Stimulated activated effector memory CD8-positive, alpha-beta T cell treated with anti-CD3 and anti-CD28 coated beads, Interleukin-12 subunit alpha, Interleukin-12 subunit beta, amount 100 ng/mL, for 72 hours (primary cell): ENCODE data around the gene XYLT2.
A peak's percentile ranks its signal among the peaks of the same experiment; 100 is the strongest.
"Not testable (repeated sequence)": the region's sequence is repeated elsewhere in the genome, so short reads cannot be mapped to it uniquely, and the experiment has no call there.

Source experiments
- ATAC-seq: fragments of 150-1000 bp; cut with Tn5 transposase; 2 replicates; pipeline ENCODE4 v1.10.0; 2021
- DNase-seq, 2 donors: peaks; one replicate each; pipeline ENCODE4 v3.0.0; 2021 to 2022; ENCODE audit warnings: low spot score in 2 of 2
- H3K27ac Mint-ChIP-seq: one replicate; pipeline ENCODE4 v1.8.0; 2022; ENCODE audit warnings: mild to moderate bottlenecking, mixed read lengths
- H3K36me3 Mint-ChIP-seq: one replicate; pipeline ENCODE4 v1.8.0; 2022; ENCODE audit warnings: mild to moderate bottlenecking, mixed read lengths
- H3K4me1 Mint-ChIP-seq: one replicate; pipeline ENCODE4 v1.8.0; 2022; ENCODE audit warnings: mixed read lengths
- H3K4me3 Mint-ChIP-seq: one replicate; pipeline ENCODE4 v1.8.0; 2022; ENCODE audit warnings: mild to moderate bottlenecking, mixed read lengths
- H3K9me3 Mint-ChIP-seq: one replicate; pipeline ENCODE4 v1.8.0; 2022; ENCODE audit warnings: mixed read lengths

Gene XYLT2

DNA sequence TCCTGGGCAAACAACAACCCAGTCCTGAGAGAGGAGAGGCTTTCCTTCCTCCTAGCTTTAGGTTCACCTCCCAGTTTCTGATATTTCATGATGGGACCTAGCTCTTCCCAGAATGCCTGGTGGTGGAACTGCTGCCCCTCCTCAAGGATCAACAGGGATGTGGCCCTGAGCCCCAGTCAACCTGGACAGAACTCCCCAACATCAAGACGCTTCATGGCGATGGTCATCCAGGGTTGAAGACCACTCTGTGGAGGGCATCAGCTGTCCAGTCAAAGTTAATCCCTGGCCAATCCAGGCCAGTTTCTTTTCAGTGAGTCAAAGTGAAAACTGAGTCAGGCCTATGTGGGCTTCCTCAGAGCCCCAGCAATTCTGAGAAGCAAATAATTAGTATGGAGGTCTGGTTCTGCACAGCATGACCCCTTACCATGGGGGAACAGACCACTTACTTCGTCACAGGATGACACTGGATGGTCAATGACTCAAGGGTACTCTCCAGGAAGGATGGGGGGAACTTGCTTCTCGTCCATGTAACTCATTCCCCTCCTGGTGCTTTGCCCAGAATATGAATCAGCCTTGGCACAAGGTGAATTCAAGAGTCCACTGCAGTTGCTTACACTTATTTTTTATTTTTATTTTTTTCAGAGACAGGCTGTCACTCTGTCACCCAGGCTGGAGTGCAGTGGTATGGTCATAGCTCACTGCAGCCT is 14.7 kb upstream of the XYLT2 start:
- DNase-seq = peak in 1 of 2 donors; percentile 75
- peaks cover 6% of the 10 kb centered on the region for H3K36me3 Mint-ChIP-seq
- peaks cover 22% of the 10 kb centered on the region for H3K4me1 Mint-ChIP-seq
- peak overlapping the region; percentile 51 for H3K27ac Mint-ChIP-seq
- no peaks in the 10 kb centered on the region for H3K9me3 Mint-ChIP-seq
- no peak overlapping the region for H3K4me3 Mint-ChIP-seq
- ATAC-seq = peak; percentile 92

DNA sequence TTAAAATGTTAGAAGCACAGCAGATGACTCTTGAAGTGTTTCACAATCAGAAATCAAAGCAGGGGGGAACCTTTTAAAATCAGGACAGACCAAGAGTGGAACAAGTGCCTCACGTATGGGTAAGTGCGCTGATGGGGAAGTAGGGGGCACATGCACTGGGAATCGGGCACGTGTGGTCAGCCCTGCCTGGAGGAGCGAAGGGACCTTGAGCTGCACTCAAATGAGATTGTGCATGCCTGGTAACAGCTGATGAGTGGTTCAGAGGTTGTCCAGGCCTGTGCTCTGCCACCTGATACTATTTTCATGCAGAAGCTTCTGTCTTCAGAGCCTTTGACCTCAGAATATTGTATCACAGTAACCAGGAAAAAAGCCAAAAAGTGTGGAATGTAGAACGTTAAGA is 13.7 kb upstream of the XYLT2 start:
- no peak for DNase-seq
- no peaks in the 10 kb centered on the region for H3K9me3 Mint-ChIP-seq
- no peak for ATAC-seq
- H3K27ac Mint-ChIP-seq = peak overlapping the region; percentile 51
- H3K4me1 Mint-ChIP-seq = peaks cover 14% of the 10 kb centered on the region
- H3K36me3 Mint-ChIP-seq = no peaks in the 10 kb centered on the region
- H3K4me3 Mint-ChIP-seq = no peak overlapping the region

DNA sequence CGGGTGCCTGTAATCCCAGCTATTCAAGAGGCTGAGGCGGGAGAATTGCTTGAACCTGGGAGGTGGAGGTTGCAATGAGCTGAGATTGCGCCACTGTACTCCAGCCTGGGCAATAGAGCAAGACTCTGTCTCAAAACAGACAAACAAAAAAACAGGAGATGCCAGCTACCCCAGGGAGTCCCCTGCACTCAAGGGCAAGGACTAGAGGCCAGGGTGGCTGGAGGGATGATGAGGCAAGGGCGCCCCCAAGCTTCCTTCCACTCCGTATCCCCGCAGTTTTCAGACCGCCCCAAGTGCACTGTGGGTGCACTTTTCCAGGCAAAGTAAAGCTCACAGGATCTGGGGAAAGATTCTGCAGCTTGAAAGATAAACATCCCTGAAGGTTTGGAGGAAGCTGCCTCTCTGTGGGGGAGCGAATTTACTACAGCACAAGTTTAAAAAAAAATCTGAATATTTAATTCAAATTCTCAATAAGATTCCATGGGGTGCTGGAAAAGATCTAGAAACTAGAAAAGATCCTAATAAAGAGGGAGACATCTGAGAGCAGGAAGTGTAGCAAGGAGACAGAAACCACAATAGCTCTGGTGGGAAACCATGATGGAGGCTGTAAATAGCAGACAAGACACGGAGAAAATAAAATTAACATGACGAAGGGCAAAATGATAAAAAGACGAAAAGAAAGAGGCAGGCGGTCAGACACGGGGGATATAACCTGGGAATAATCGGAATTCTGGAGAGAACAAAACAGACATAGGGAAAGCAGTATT is 12.5 kb upstream of the XYLT2 start:
- H3K9me3 Mint-ChIP-seq, H3K27ac Mint-ChIP-seq, ATAC-seq, H3K36me3 Mint-ChIP-seq, DNase-seq: not testable (repeated sequence)
- Mint-ChIP-seq H3K4me1 (peaks cover 12% of the 10 kb centered on the region), H3K4me3 (peak overlapping the region; percentile 11)

DNA sequence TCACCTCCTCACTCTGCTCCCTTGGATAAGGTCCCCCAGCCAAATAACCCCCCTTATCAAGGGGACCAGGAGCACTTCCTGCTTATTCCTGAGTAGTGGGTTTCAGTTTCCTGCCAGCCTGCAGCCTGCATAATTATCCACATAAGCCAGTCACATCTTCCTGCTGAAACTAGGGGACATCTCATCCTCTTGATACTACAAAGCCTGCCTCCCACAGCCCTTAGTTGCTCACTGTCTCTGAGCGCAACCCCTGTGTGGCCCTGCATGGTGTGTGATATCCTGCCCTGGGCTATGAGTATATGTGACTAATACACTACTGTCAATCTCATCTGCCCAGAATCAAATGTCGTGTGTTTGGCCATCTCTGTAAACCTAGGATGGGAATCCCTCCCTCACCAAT is 8.0 kb upstream of the XYLT2 start:
- DNase-seq (no peak), ATAC-seq (peak; percentile 84)
- Mint-ChIP-seq H3K36me3 (no peaks in the 10 kb centered on the region), H3K4me1 (no peaks in the 10 kb centered on the region), H3K27ac (no peak overlapping the region), H3K4me3 (no peak overlapping the region), H3K9me3 (peaks cover 10% of the 10 kb centered on the region)

DNA sequence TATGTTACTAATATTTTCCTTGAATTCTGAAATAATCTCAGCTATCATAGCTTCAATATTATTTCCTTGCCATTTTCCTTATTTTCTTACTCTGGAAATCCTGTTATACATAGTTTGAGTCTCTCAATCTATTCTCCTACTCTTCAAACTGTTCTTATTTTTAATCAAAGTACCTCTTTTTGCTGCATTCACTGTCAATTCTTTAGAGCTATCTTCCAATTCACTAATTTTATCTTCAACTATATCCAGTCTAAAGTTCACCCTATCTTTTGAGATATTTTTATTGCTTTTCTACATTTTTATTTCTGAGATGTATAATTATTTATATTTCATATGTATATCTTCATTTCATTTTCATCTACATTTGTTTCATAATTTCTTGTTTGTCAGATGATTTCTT is 7.3 kb upstream of the XYLT2 start:
- H3K4me1 Mint-ChIP-seq = no peaks in the 10 kb centered on the region
- DNase-seq = no peak
- ATAC-seq = no peak
- peaks cover 10% of the 10 kb centered on the region for H3K9me3 Mint-ChIP-seq
- no peaks in the 10 kb centered on the region for H3K36me3 Mint-ChIP-seq
- H3K4me3 Mint-ChIP-seq = no peak overlapping the region
- no peak overlapping the region for H3K27ac Mint-ChIP-seq

DNA sequence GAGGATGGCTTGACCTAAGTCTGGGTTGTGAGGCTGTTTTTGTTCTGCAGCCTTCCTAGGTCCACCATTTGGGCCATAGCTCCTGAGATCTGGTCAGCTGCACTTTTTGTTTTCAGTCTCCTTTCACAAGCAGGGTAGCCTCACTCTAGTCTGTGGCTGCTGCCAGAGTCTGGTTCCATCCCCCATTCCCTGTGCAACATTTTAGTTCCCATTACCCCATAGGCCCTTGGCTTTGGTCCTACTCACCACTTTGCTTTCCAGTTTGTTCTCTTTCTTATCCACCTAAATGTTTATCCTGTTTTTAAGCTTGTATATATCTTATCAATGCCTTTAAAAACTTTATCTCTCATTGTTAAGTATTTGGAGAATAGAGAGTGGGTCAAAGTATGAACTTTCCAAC is 6.5 kb upstream of the XYLT2 start:
- Mint-ChIP-seq H3K4me1 (no peaks in the 10 kb centered on the region), H3K27ac (no peak overlapping the region), H3K9me3 (peaks cover 10% of the 10 kb centered on the region), H3K4me3 (no peak overlapping the region), H3K36me3 (no peaks in the 10 kb centered on the region)
- ATAC-seq = no peak
- no peak for DNase-seq

DNA sequence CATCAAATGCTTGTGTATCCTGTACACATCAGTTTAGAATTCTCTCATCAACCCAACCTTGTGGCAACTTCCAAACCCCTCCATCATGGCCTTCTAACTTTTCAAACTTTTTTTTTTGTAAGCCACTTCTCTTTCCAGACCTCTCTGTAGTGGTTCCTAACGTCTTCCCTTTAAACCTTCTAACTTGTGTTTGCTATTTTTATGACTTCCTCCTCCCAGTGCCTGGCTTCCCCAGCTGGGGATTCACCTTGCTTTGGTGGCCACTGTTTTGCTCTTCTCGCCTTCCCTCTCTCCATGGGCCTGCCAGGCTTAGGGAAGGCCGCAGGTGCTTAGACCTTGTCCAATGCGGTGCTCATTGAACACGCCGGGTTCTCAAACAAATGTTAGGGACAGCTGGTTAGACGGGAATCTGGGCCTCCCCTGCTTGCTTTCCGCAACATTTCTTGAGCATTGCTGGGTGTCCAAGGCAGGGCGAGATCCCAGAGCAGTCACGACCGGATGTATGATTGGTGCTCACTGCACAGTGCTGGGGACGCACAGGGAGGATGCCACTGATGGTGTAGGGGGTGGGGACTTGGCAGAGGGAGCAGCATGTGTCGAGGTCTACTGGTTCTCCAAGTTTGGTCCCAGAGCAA is 1.1 kb upstream of the XYLT2 start:
- Mint-ChIP-seq H3K4me3 (peak overlapping the region; percentile 90), H3K36me3 (peaks cover 18% of the 10 kb centered on the region), H3K27ac (peak overlapping the region; percentile 96), H3K4me1 (peaks cover 43% of the 10 kb centered on the region), H3K9me3 (no peaks in the 10 kb centered on the region)
- ATAC-seq (no peak), DNase-seq (no peak)

DNA sequence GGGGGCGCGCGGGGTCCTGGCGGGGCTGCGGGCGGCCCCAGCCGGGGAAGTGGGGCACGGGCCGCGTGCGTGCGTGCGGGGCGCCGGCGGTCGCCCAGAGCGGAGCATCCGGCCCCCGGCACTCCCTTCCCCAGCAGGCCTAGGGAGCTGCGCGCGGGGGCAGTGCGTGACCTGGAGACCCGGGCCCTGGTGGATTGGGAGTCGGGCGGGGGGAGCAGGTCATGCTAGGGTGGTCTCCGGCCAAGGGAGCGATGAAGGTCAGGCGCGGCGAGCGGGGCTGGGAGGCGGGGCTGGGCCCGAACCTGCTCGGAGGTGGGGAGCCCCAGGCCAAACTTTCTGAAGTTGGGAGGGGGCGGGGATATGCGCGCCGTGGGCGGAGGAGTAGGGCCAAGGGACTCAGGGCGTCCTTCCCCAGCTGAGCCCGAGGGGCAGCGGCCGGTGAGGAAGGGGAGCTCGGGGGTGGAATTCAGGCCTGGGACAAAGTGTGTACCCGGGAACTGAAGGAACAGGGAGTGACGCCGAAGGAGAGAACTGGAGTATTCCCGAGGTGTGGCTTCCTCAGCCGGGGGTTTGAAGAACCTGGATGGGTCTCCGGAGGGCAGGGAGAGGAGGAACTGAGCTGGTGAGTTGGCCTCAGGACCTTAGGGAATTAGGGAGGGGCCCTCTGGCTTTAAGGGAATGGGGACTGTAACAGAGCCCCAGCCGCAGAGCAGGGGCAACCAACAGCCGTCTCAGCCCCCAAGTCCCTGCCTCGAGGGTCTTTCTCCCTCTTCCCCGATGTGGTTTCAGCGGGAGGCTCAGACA is 589 bp downstream of the XYLT2 start:
- DNase-seq (peak; percentile 32 to 75), ATAC-seq (peak; percentile 72)
- Mint-ChIP-seq H3K27ac (peak overlapping the region; percentile 96), H3K4me3 (peak overlapping the region; percentile 90), H3K36me3 (peaks cover 25% of the 10 kb centered on the region), H3K9me3 (no peaks in the 10 kb centered on the region), H3K4me1 (peaks cover 56% of the 10 kb centered on the region)

DNA sequence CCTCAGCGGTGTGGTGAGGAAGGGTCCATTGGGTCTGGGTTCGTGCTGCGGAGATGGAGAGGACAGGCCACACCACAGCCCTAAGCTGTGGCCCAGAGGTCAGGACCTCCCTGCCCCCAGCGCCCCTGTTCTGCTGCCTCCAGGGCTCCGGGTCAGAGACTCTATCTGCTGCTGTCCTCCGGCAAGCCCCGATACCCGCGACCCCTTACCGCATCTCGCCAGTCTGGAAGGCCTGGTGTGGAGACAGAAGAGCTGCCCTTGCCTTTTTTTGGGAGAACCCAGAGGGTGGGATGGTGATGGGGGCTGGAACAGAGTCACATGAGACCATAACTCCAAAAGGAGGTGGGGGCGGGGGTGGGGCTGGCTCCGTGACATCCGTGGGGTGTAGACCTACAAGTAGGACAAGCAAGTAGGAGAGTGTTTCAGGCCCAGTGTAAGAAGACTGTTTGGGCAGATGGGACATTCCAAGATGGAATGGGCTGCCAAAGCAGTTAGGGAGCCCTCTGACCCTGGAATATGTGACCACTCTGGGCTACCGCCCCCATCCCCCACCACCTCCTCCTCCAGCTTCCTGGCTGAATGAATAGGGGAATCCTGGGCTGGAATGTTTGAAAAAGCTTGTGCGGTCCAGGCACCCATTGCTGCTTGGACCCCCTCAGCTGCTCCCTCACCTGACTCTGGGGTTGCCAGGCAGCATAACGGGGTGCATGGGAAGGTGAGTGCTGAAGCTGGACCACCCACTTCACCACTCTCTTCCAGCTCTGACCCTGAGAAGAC is 1.4 kb downstream of the XYLT2 start:
- Mint-ChIP-seq H3K9me3 (no peaks in the 10 kb centered on the region), H3K36me3 (peaks cover 31% of the 10 kb centered on the region), H3K4me1 (peaks cover 64% of the 10 kb centered on the region), H3K4me3 (peak overlapping the region; percentile 90), H3K27ac (peak overlapping the region; percentile 96)
- DNase-seq (no peak), ATAC-seq (no peak)

DNA sequence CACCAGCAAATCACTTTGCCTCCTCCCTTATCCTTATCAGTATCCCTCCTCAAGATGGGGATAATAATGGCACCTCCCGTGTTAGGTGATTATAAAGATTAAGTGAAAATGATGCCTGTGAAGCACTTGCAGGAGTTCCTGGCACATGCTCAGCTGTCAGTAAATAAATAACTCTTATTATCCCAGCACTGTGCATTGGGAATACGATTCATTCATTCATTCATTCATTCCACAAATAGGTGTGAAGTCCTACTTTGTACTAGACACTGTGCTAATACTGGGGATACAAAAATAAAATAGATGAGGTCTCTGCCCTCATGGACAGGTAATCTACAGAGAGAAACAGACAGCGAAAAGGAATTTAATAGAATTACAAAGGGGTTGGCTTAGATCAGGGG is 2.0 kb downstream of the XYLT2 start:
- Mint-ChIP-seq H3K9me3 (no peaks in the 10 kb centered on the region), H3K4me1 (peaks cover 67% of the 10 kb centered on the region), H3K4me3 (peak overlapping the region; percentile 90), H3K36me3 (peaks cover 31% of the 10 kb centered on the region), H3K27ac (peak overlapping the region; percentile 96)
- ATAC-seq (no peak), DNase-seq (no peak)

DNA sequence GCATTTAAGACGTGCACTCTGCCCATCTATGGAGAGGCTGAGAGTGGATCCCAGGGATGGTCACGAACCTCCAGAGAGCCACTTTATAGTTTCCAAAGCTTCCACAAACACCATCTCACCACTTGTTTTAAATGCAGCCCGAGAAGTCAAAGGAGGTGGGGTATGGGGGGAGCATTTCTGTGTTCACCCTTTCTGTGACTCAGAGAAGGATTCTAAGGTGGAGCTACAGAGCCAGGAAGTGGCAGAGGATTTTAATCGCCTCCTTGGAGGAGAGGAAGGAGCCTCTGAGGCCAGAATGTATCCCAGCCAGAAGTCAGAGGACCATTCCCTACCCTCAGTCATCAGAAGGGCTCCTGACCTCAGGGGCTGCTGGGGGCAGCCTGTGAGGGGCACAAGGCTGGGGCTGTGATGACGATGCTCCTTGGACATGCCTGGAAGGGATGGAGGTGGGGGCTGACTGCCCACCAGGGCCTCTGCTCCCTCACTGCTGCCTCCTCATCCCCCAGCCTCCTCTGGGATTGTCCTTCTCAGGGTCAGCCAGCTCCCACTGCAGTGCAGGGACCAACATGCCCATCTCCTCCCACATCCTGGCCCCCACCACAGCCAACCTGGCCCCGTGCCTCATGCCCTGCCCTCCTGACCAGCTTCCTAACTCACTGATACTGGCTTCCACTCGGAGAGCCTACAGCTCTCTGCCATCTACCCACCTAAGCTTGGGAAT is 2.8 kb downstream of the XYLT2 start:
- peak overlapping the region; percentile 90 for H3K4me3 Mint-ChIP-seq
- no peaks in the 10 kb centered on the region for H3K9me3 Mint-ChIP-seq
- ATAC-seq (no peak), DNase-seq (no peak)
- H3K4me1 Mint-ChIP-seq = peaks cover 72% of the 10 kb centered on the region
- H3K36me3 Mint-ChIP-seq = peaks cover 39% of the 10 kb centered on the region
- H3K27ac Mint-ChIP-seq = peak overlapping the region; percentile 96

DNA sequence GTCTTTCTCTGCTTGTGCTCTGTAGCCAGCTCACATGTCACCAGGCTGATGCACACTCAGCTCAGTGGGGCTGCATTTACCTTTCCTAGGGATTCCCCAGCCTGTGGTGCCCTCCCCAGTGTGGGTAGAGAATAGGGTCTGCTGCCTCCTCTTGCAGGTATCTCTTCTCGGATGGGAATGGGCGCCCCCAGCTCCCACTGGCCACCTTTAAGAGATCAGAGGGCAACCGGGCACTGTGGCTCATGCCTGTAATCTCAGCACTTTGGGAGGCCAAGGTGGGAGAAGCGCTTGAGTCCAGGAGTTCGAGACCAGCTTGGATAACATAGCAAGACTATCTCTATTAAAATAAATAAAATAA is 3.3 kb downstream of the XYLT2 start:
- DNase-seq (no peak), ATAC-seq (no peak)
- peaks cover 72% of the 10 kb centered on the region for H3K4me1 Mint-ChIP-seq
- H3K9me3 Mint-ChIP-seq = no peaks in the 10 kb centered on the region
- peaks cover 44% of the 10 kb centered on the region for H3K36me3 Mint-ChIP-seq
- H3K4me3 Mint-ChIP-seq = peak overlapping the region; percentile 90
- H3K27ac Mint-ChIP-seq = peak overlapping the region; percentile 96

DNA sequence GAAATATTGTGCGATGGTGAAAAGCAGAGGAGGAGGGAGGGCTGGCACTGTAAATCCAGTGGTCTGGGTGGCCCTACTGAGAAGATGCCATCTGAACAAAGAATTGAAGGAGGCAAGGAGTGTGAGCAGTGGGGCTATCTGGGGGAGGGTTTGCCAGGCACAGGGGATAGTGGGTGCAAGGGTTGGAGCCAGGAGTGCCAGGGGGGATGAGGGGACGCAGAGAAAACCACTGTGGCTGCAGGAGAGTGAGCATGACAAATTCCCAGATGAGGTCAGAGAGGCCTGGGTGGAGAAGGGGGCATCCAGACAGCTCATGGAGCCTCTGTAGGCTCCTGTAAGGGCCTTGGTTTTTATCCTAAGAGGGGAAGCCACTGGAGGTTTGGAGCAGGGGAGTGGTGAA is 4.8 kb downstream of the XYLT2 start:
- H3K36me3 Mint-ChIP-seq = peaks cover 59% of the 10 kb centered on the region
- peaks cover 63% of the 10 kb centered on the region for H3K4me1 Mint-ChIP-seq
- H3K9me3 Mint-ChIP-seq = no peaks in the 10 kb centered on the region
- H3K4me3 Mint-ChIP-seq = no peak overlapping the region
- DNase-seq (no peak), ATAC-seq (no peak)
- H3K27ac Mint-ChIP-seq = peak overlapping the region; percentile 85

DNA sequence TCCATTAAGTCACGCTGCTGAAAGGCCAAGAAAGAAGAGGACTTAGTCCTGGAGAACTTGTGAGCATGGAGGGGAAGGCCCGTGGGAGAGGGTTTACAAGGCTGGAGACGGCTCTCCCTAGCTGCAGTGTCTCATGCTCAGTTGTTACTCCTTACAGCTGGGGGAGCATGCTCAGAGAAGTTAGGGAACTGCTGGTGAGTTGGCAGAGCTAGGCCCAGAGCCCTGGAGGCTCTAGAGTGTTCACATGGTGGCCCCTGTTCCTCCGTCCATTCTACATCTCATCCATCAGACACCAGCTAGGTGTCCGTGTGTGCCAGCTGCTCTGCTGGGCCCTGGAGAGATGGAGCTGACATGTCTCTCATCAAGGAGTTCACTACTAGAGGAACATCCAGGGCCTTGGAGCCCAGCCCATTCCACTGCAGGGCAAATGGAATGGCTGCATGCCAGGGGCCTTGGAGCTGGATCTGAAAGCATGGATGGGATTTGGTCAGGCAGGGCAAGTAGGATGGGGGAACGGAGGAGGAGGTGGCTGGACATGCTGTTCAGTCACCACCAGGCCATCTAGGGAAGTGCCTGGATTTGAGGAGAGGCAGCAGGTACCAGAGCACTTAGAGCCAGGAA is 6.3 kb downstream of the XYLT2 start:
- Mint-ChIP-seq H3K36me3 (peaks cover 61% of the 10 kb centered on the region), H3K9me3 (no peaks in the 10 kb centered on the region), H3K27ac (peak overlapping the region; percentile 85), H3K4me1 (peaks cover 55% of the 10 kb centered on the region), H3K4me3 (no peak overlapping the region)
- DNase-seq (no peak), ATAC-seq (no peak)
